LNCaP clone FGC (cell line): ENCODE results near the gene ZC3H10.

Experiments used
- DNase-seq: peaks from one replicate; pipeline ENCODE4 v3.0.0-alpha.2; 2011; ENCODE audit warnings: low read depth
- H3K4me3 ChIP-seq: 2 replicates; pipeline ENCODE4 v1.5.1; 2011; ENCODE audit warnings: mild to moderate bottlenecking, low read depth, low read length, control low read depth
- TF ChIP-seq, protein P1 (sequence below): IDR thresholded peaks from 2 replicates; pipeline ENCODE4 v1.5.1; 2012; ENCODE audit warnings: mild to moderate bottlenecking; ENCODE audit not compliant: control insufficient read depth, insufficient read depth; ENCODE audit errors: extremely low read depth

Gene ZC3H10

DNA sequence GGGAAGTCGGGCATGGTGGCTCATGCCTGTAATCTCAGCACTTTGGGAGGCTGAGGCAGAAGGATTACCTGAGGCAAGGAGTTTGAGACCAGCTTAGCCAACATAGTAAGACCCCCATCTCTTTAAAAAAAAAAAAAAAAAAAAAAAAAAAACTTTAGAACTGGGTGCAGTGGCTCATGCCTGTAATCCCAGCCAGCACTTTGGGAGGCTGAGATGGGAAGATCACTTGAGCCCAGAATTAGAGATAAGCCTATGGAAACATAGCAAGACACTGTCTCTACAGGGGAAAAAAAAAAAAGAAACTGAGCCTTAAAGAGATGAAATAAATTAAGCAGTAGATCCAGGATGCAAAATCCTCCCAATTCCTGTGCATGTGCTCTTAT, 15.4 kb upstream of the ZC3H10 start:
- TF ChIP-seq, protein P1, sequence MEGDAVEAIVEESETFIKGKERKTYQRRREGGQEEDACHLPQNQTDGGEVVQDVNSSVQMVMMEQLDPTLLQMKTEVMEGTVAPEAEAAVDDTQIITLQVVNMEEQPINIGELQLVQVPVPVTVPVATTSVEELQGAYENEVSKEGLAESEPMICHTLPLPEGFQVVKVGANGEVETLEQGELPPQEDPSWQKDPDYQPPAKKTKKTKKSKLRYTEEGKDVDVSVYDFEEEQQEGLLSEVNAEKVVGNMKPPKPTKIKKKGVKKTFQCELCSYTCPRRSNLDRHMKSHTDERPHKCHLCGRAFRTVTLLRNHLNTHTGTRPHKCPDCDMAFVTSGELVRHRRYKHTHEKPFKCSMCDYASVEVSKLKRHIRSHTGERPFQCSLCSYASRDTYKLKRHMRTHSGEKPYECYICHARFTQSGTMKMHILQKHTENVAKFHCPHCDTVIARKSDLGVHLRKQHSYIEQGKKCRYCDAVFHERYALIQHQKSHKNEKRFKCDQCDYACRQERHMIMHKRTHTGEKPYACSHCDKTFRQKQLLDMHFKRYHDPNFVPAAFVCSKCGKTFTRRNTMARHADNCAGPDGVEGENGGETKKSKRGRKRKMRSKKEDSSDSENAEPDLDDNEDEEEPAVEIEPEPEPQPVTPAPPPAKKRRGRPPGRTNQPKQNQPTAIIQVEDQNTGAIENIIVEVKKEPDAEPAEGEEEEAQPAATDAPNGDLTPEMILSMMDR: no peak
- no peak overlapping the region for H3K4me3 ChIP-seq
- DNase-seq: no peak

DNA sequence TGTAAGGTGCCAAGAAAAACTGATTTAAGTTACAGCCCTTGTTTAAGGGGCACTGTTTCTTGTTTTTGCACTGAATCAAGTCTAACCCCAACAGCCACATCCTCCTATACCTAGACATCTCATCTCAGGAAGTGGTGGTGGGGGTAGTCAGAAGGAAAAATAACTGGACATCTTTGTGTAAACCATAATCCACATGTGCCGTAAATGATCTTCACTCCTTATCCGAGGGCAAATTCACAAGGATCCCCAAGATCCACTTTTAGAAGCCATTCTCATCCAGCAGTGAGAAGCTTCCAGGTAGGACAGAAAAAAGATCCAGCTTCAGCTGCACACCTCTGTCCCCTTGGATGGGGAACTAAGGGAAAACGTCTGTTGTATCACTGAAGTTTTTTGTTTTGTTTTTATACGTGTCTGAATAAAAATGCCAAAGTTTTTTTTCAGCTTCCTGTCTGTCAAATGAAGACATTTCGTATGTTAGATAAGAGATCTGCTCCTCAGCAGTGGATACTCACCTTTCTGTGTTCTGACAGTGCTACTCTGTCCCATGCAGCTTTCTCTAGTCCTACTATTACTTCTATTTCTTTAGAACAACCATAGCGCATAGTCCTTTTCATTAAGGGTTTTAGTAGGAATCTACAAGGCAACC, 14.9 kb upstream of the ZC3H10 start:
- no peak for DNase-seq
- TF ChIP-seq, protein P1: no peak

DNA sequence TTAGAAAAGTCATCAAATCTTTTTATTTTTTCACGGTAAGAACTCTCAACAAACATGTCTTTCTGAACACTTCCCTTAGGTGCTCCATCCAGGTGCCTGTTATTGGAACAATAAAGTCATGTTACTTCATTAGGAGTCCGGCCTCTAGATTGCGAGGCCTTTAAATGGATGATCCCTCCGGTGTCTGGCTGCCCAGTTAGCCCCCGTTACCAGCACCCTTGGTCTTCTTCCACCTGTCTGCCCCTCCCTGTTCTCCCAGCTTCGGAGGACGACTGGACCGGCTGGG, 14.3 kb upstream of the ZC3H10 start:
- DNase-seq: no peak
- peak overlapping the region; percentile 95 for H3K4me3 ChIP-seq
- TF ChIP-seq, protein P1: no peak

More for the DNA sequence above, 14.9 kb upstream of the ZC3H10 start:
- H3K4me3 ChIP-seq: peak overlapping the region; percentile 95

DNA sequence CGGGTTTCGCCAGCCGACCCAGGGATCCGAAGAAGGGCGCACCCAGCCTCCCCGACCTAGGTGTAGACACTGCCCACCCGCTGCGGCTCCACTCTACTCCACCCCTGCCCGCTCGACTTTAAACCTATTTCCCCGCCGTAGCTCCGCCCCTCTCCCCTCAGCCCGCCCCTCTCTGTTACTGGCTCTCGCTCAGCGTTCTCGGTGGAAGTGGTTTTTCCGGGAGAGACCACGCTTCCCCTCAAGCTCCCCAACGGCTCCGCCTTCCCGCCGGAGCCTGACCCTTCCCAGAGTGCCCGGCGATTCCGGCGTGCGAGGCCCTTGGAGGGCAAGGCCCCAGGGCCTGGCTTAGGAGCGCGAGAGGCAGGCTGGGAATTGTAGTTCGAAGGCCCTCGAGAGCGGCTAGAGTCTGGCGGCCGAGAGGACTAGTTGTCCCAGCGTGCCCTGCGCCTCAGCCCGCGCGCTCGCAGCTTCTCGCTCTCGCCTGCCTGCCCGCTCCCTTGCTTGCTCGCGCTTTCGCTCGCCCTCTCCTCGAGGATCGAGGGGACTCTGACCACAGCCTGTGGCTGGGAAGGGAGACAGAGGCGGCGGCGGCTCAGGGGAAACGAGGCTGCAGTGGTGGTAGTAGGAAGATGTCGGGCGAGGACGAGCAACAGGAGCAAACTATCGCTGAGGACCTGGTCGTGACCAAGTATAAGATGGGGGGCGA, 13.8 kb upstream of the ZC3H10 start, which contains the start of gene PA2G4:
Gene PA2G4 (plus strand): TSS at position 451 of the 706 bp plus-strand sequence. CDS start 179 bp downstream, at position 630.
- peak within 1 kb of the TSS; percentile 95 for H3K4me3 ChIP-seq
- TF ChIP-seq, protein P1: no peak
- DNase-seq: peak; percentile 98

DNA sequence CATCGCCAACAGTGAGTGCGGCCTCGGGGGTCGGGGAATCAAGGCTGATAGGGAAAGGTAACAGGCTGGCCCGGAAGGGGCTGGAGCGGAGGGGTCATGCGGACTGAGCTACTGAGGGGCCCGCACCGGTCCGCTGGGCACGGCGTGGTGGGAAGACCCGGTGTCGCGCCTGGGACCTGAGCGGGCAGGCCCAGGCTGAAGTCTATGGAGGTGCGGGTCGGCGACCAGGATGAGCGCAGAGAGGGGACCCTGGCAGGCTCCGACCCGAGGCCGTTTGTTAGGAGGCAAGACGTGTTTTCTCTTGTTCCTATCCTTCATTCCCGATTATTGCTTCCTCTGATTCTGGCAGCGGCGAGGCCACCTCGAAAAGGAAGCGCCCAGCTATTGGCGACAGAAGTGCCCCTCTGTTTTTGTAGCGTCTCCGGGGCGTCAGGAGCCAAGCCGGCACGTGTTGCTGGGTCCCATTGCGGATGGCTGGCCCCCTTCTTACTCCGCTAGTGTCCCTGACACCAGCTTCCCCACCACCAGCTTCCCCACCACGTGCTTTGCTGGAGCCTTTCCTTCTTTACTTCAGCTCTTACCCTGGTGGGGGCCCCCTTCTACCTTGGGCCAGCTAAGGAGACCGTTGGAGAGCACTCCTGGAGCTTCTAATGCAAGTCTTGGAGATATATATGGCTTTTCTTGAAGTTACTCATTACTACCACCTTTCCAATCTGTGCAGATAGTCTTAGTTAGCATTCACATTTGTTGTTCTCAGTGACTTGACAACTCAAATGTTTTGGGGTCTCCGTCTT, 13.1 kb upstream of the ZC3H10 start:
- DNase-seq: no peak
- H3K4me3 ChIP-seq: peak overlapping the region; percentile 95
- TF ChIP-seq, protein P1: no peak

DNA sequence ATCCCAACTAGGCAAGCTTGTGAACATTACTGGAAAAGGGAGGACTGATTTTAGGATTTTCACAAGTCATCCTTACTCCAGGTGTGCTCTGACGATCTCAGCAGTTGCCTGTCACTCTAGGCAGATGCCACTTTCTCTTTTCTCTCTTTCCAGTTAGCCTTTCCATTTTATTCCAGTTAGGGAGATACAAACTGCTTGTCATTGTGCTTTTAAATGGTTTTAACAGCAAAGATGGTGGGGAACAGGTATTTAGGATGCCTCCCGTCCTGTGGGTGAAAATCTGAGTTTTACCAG, 12.5 kb upstream of the ZC3H10 start:
- TF ChIP-seq, protein P1: no peak
- peak overlapping the region; percentile 95 for H3K4me3 ChIP-seq
- DNase-seq: no peak
